SKM-1 (cell line): Measurements from ENCODE around the gene TRIM17.

Experiments used
- DNase-seq: peaks from one replicate; lab custom pipeline; 2025; ENCODE audit not compliant: unreplicated experiment; lab: John Stamatoyannopoulos, UW

Gene TRIM17

GRCh38 chr1:228404107-228404720 is 12.4 kb downstream of the TRIM17 start:
- no peak for DNase-seq

- no peak for DNase-seq
Measured at GRCh38 chr1:228403231-228403631, 13.4 kb downstream of the TRIM17 start.

- no peak for DNase-seq
Measured at GRCh38 chr1:228402641-228403025, 14.0 kb downstream of the TRIM17 start.

- no peak for DNase-seq
Measured at GRCh38 chr1:228401782-228402640, 14.7 kb downstream of the TRIM17 start.

DNA sequence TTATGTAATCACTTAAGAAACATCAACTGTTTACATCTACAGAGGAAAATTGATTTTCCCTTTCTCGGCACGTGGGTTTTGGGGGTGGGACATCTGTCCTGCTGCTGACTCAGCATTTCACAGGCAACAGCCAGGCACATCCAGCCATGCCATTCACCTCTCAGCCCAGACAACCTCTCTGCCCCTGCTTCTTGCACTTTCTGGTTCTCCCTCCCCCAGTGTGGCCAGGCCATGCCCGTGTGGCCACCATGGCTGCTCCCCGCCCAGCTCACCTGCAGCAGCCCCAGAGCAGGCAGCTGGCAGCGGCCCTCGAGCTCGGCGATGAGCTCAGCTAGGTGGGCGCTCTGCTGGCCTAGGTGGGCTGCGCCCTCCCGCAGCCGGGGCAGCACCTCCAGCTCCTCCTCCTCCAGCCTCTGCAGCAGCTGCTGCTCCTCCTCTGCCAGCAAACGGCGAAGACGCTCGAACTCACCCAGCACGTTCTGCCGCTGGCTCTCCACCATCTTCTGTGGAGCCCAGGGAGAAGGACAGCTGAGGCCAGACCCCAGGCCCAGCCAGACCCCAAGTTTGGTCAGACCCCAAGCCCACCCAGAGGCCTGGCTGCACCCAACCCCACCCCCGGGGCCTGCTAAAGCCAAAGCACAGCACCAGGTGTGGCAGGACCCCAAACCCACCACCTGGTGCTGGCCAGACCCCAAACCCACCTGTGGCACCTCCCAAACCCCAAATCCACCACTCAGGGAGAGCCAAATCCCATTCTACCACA is 15.8 kb downstream of the TRIM17 start:
- DNase-seq, result no peak

- no peak for DNase-seq
Measured at GRCh38 chr1:228400237-228400651, 16.4 kb downstream of the TRIM17 start.

GRCh38 chr1:228399531-228400236 is 17.0 kb downstream of the TRIM17 start:
- DNase-seq, result no peak

DNA sequence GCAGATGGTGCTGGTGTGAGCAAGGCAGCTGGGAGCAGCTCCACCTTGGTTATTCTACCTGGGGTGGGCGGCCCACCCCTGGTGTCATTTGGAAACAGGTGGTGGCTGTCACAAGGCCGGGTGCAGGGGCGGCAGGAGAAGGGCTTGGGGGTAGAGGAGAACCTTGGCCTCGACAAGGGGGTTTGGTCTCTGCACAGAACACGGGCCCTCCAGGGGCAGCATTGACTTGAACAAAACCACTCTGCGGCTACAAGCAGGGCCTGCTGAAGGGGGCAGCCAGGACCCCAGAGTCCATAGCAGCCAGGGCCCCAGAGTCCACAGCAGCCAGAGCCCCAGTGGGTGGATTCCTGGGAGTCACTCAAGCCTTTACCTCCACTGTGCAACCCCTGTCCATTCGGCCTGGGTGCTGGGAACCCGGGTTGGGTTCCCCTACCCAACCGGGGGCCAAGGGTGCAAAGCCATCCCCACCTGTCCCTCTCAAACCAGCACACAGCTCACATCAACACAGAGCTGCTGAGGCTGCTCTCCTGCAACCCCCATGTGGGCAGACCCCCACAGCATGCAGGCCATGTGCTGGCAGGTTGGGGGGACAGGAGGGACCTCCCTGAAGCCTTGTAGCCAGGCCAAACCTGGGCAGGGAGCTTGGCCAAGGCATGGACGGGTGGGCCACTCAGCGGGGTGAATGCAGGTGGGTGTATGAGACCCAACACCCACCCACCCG is 17.8 kb downstream of the TRIM17 start:
- DNase-seq, result no peak

GRCh38 chr1:228397966-228398365 is 18.7 kb downstream of the TRIM17 start:
- DNase-seq, result no peak

DNA sequence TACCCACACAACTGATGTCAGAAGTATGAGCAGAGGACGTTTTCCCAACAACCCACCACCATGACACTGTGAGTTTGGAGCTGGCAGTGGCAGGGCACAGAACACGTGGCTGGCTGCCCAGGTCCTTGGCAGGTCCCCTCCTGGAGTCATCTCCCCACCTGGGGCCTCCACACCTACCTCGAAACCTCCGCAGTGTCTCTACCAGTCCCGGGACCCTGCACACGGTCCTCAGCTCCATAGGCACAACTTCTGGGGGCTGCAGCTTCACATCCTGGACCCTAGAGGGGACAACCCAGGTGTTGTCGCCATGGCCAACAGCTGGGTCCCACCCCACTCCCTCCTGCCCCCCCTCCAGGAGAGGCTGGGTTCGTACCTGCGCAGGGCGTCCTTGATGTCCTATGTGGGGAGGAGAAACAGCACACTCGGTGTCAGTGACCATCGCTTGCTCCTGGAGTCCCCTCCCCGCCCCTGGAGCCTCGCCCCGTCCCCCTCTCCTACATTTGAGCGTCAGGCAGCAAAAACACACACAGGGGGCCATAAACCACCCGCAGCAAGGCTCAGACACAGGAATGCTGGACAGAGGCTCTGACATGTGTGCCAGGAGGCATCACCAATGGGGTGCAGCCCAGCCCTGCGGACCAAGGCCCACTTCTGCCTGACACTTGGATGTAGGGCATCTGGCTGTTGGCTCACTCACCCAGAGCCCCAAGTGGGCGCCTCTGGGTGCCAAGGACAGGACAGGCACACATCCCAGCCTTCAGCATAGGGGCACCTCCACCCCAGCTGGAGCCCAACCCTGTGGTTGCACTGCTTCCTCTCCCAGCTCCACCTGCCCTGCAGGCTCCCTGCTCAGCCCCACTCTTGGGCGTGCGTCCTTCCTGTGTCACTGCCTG is 19.6 kb downstream of the TRIM17 start:
- DNase-seq, result no peak

GRCh38 chr1:228394571-228395394 is 21.9 kb downstream of the TRIM17 start:
- DNase-seq, result no peak

DNA sequence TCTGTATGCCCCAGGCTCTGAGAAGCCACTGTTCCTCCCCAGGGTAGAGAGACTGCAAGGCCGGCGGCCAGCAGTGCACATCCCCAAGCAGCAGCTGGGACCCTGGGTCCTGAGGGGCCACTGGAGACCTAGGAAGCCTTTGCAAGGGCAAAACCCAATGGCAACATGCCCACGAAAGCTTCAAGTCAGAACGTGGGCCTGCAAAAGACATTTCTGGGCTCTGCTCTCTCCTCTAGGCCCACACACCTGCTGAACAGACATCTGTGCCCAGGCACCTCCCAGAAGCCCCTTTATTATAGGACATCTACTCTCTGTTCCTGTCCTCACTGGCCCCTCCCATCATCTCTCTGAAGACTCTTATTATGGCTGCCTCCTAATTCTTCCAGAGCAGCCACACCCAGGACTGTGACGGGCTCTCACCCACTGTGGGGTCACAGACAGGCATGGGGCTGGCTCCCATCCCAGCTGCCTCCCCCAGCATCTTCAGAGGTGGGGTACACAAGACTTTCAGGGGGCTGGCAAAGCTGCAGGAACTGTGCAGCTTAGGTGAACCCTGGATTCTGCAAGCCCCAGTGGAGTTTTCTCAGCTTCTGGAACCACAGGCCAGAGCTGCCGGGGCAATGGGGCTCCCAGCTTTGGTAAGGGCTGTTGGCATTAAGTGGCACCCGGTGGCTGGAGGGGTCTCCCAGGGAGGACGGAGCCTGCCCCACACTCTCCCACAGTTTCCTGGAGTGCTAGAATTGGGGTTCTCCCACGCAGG is 22.7 kb downstream of the TRIM17 start:
- no peak for DNase-seq

GRCh38 chr1:228393268-228393701 is 23.4 kb downstream of the TRIM17 start:
- no peak for DNase-seq

GRCh38 chr1:228392111-228392936 is 24.3 kb downstream of the TRIM17 start:
- DNase-seq, result no peak

- no peak for DNase-seq
Measured at GRCh38 chr1:228391411-228392020, 25.1 kb downstream of the TRIM17 start.

- DNase-seq, result no peak
Measured at GRCh38 chr1:228390649-228391048, 26.0 kb downstream of the TRIM17 start.

DNA sequence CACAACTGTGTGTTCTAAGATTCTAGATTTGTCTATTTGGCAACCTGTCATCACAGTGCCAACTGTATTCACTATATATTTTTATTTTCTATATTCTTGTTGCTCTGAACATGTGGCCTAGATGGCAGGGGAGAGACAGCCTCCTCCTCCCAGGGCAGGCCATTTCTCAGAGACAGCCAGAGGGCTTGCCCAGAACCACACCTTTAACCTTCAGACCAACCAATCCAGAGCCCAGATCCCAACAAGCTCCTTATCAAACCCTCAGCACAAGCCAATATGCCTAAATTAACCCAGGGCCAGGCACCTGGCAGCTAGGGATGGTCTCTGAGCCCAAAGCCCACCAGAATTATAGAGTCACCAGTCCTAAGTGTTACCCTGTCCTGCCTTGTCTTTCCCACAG is 29.3 kb downstream of the TRIM17 start:
- DNase-seq, result no peak
